T-helper 9 cell (primary cell): ENCODE results near the gene ZNF831.

Experiments used
- DNase-seq: peaks from one replicate; pipeline ENCODE4 v3.0.0-alpha.2; 2020
- total RNA-seq, 2 donors: gene quantifications; one replicate each; lab custom pipeline; 2026; lab: John Stamatoyannopoulos, UW

Gene ZNF831
- total RNA-seq, result 137 to 185 reads per million in 2 donors

- DNase-seq, result no peak
Measured at GRCh38 chr20:59163631-59164530, at the start of gene ZNF831. TSS of gene ZNF831 (plus strand) at chr20:59163821. CDS start at chr20:59191020, 27,199 bp downstream.

- DNase-seq, result no peak
Measured at GRCh38 chr20:59117526-59117925, 46.1 kb upstream of the ZNF831 start.

- DNase-seq, result no peak
Measured at GRCh38 chr20:59118855-59119254, 44.8 kb upstream of the ZNF831 start.

GRCh38 chr20:59120491-59120890, 43.1 kb upstream of the ZNF831 start:
- no peak for DNase-seq

- DNase-seq, result no peak
Measured at GRCh38 chr20:59120919-59121318, 42.7 kb upstream of the ZNF831 start.

GRCh38 chr20:59121714-59122565, 41.7 kb upstream of the ZNF831 start:
- DNase-seq, result no peak

- no peak for DNase-seq
Measured at GRCh38 chr20:59122566-59122919, 41.1 kb upstream of the ZNF831 start.

GRCh38 chr20:59123011-59123677, 40.5 kb upstream of the ZNF831 start:
- peak; percentile 28 for DNase-seq

GRCh38 chr20:59123678-59124255, 39.9 kb upstream of the ZNF831 start:
- DNase-seq, result no peak

GRCh38 chr20:59124296-59125029, 39.2 kb upstream of the ZNF831 start:
- DNase-seq, result no peak

GRCh38 chr20:59125332-59125731, 38.3 kb upstream of the ZNF831 start:
- DNase-seq, result no peak

- no peak for DNase-seq
Measured at GRCh38 chr20:59125836-59126235, 37.8 kb upstream of the ZNF831 start.

- no peak for DNase-seq
Measured at GRCh38 chr20:59127839-59128238, 35.8 kb upstream of the ZNF831 start.

GRCh38 chr20:59131551-59132285, 31.9 kb upstream of the ZNF831 start:
- no peak for DNase-seq

- DNase-seq, result no peak
Measured at GRCh38 chr20:59134182-59134581, 29.4 kb upstream of the ZNF831 start.

GRCh38 chr20:59135093-59135492, 28.5 kb upstream of the ZNF831 start:
- DNase-seq, result no peak

- no peak for DNase-seq
Measured at GRCh38 chr20:59136027-59136426, 27.6 kb upstream of the ZNF831 start.

- no peak for DNase-seq
Measured at GRCh38 chr20:59137532-59137931, 26.1 kb upstream of the ZNF831 start.

- no peak for DNase-seq
Measured at GRCh38 chr20:59138114-59138748, 25.4 kb upstream of the ZNF831 start.

GRCh38 chr20:59139998-59140397, 23.6 kb upstream of the ZNF831 start:
- DNase-seq, result no peak
